IPS-18c (cell line): ENCODE results near the gene MRPL46.
"Not testable (repeated sequence)": the region's sequence is repeated elsewhere in the genome, so short reads cannot be mapped to it uniquely, and the experiment has no call there.

Experiments used
- H3K4me3 ChIP-seq: 2 replicates; pipeline ENCODE4 v1.7.0; 2013; ENCODE audit warnings: low read depth, mild to moderate bottlenecking, low read length, moderate library complexity; ENCODE audit not compliant: insufficient read depth
- H3K9me3 ChIP-seq: one replicate; pipeline ENCODE4 v1.6.1; 2013; ENCODE audit warnings: mild to moderate bottlenecking, low read length, moderate library complexity; ENCODE audit not compliant: control insufficient read depth, insufficient read depth

Gene MRPL46

GRCh38 chr15:88454867-88455810, 12.0 kb downstream of the MRPL46 start:
- Histone ChIP-seq H3K4me3 (no peak overlapping the region), H3K9me3 (no peaks in the 10 kb centered on the region)

- Histone ChIP-seq H3K9me3 (no peaks in the 10 kb centered on the region), H3K4me3 (no peak overlapping the region)
Measured at GRCh38 chr15:88454236-88454635, 13.0 kb downstream of the MRPL46 start.

GRCh38 chr15:88453651-88454050, 13.5 kb downstream of the MRPL46 start:
- no peak overlapping the region for H3K4me3 ChIP-seq
- H3K9me3 ChIP-seq = no peaks in the 10 kb centered on the region

GRCh38 chr15:88450125-88450798, 16.9 kb downstream of the MRPL46 start:
- Histone ChIP-seq H3K4me3 (no peak overlapping the region), H3K9me3 (no peaks in the 10 kb centered on the region)

- Histone ChIP-seq H3K9me3 (no peaks in the 10 kb centered on the region), H3K4me3 (no peak overlapping the region)
Measured at GRCh38 chr15:88449581-88449980, 17.6 kb downstream of the MRPL46 start.

- no peaks in the 10 kb centered on the region for H3K9me3 ChIP-seq
- no peak overlapping the region for H3K4me3 ChIP-seq
Measured at GRCh38 chr15:88448991-88449461, 18.2 kb downstream of the MRPL46 start.

- no peaks in the 10 kb centered on the region for H3K9me3 ChIP-seq
- H3K4me3 ChIP-seq = no peak overlapping the region
Measured at GRCh38 chr15:88447741-88448140, 19.4 kb downstream of the MRPL46 start.

GRCh38 chr15:88447206-88447605, 20.0 kb downstream of the MRPL46 start:
- Histone ChIP-seq H3K4me3 (no peak overlapping the region), H3K9me3 (no peaks in the 10 kb centered on the region)

GRCh38 chr15:88441076-88441730, 26.0 kb downstream of the MRPL46 start:
- no peak overlapping the region for H3K4me3 ChIP-seq
- no peaks in the 10 kb centered on the region for H3K9me3 ChIP-seq

- Histone ChIP-seq H3K4me3 (no peak overlapping the region), H3K9me3 (no peaks in the 10 kb centered on the region)
Measured at GRCh38 chr15:88440021-88440420, 27.2 kb downstream of the MRPL46 start.

GRCh38 chr15:88438181-88438580, 29.0 kb downstream of the MRPL46 start:
- no peaks in the 10 kb centered on the region for H3K9me3 ChIP-seq
- H3K4me3 ChIP-seq = no peak overlapping the region

- not testable (repeated sequence) for H3K9me3 ChIP-seq, H3K4me3 ChIP-seq
Measured at GRCh38 chr15:88434106-88434505, 33.1 kb downstream of the MRPL46 start.

- no peak overlapping the region for H3K4me3 ChIP-seq
- peaks cover 2% of the 10 kb centered on the region for H3K9me3 ChIP-seq
Measured at GRCh38 chr15:88433046-88433685, 34.0 kb downstream of the MRPL46 start.

GRCh38 chr15:88431441-88431840, 35.7 kb downstream of the MRPL46 start:
- H3K9me3 ChIP-seq = peaks cover 2% of the 10 kb centered on the region
- H3K4me3 ChIP-seq = no peak overlapping the region

GRCh38 chr15:88430051-88430450, 37.1 kb downstream of the MRPL46 start:
- H3K9me3 ChIP-seq = peaks cover 2% of the 10 kb centered on the region
- no peak overlapping the region for H3K4me3 ChIP-seq

GRCh38 chr15:88428805-88429605, 38.2 kb downstream of the MRPL46 start:
- Histone ChIP-seq H3K9me3 (peaks cover 2% of the 10 kb centered on the region), H3K4me3 (no peak overlapping the region)
